SJSA1 (cell line): ENCODE results near the gene XYLB. TPM values are rescaled to one million over a fixed set of nuclear protein-coding genes. Genes with fewer than 3 reads are reported as not detected.

Experiments used
- DNase-seq, 2 experiments: peaks; one replicate each; pipeline ENCODE4 v3.0.0-alpha.2; 2015 to 2020; ENCODE audit warnings: low spot score in 2 of 2, low read depth in 1 of 2
- H3K27ac ChIP-seq: fragments of 250-450 bp; sonication (Bioruptor Pico); 2 replicates; pipeline ENCODE4 v1.5.1; 2020; ENCODE audit warnings: mild to moderate bottlenecking, moderate library complexity
- H3K27me3 ChIP-seq: fragments of 250-450 bp; sonication (Bioruptor Pico); replicated peaks from 2 replicates; pipeline ENCODE4 v1.5.1; 2020; ENCODE audit warnings: mild to moderate bottlenecking, moderate library complexity
- H3K36me3 ChIP-seq: fragments of 250-450 bp; sonication (Bioruptor Pico); 2 replicates; pipeline ENCODE4 v1.5.1; 2020; ENCODE audit warnings: mild to moderate bottlenecking
- H3K4me1 ChIP-seq: fragments of 250-450 bp; sonication (Bioruptor Pico); replicated peaks from 2 replicates; pipeline ENCODE4 v1.6.1; 2021; ENCODE audit warnings: mild to moderate bottlenecking
- H3K4me3 ChIP-seq: fragments of 250-450 bp; sonication (Bioruptor Pico); 2 replicates; pipeline ENCODE4 v1.5.1; 2020; ENCODE audit warnings: mild to moderate bottlenecking
- H3K9me3 ChIP-seq: fragments of 250-450 bp; sonication (Bioruptor Pico); replicated peaks from 2 replicates; pipeline ENCODE4 v1.5.1; 2020; ENCODE audit warnings: mild to moderate bottlenecking
- total RNA-seq: library from RNA; depleted of rRNA; stranded (reverse); fragments of >200 nt; shearing (Covaris generic); gene quantifications from 2 replicates; pipeline ENCODE4 v1.2.3, GENCODE V29; 2014

Gene XYLB
- total RNA-seq, 1 experiment from 2014 or later = 3.0 TPM

- no peaks in the 10 kb centered on the region for H3K9me3 ChIP-seq
- H3K36me3 ChIP-seq = no peaks in the 10 kb centered on the region
- no peak overlapping the region for H3K4me3 ChIP-seq
- DNase-seq = no peak
- H3K4me1 ChIP-seq = no peaks in the 10 kb centered on the region
- H3K27me3 ChIP-seq = no peaks in the 10 kb centered on the region
- no peak overlapping the region for H3K27ac ChIP-seq
These were observed 12.2 kb upstream of the XYLB start for GRCh38 chr3:38334142-38335055.

- no peak for DNase-seq
- H3K36me3 ChIP-seq = no peaks in the 10 kb centered on the region
- H3K9me3 ChIP-seq = no peaks in the 10 kb centered on the region
- H3K4me3 ChIP-seq = no peak overlapping the region
- no peaks in the 10 kb centered on the region for H3K4me1 ChIP-seq
- no peak overlapping the region for H3K27ac ChIP-seq
- H3K27me3 ChIP-seq = no peaks in the 10 kb centered on the region
These were observed 11.3 kb upstream of the XYLB start for GRCh38 chr3:38335263-38335662.

GRCh38 chr3:38337703-38338102 lies 8.9 kb upstream of the XYLB start:
- H3K4me3 ChIP-seq = no peak overlapping the region
- no peak for DNase-seq
- H3K4me1 ChIP-seq = no peaks in the 10 kb centered on the region
- no peaks in the 10 kb centered on the region for H3K27me3 ChIP-seq
- H3K9me3 ChIP-seq = no peaks in the 10 kb centered on the region
- H3K36me3 ChIP-seq = no peaks in the 10 kb centered on the region
- H3K27ac ChIP-seq = no peak overlapping the region

GRCh38 chr3:38343797-38344594 lies 2.6 kb upstream of the XYLB start:
- H3K27ac ChIP-seq = no peak overlapping the region
- no peak overlapping the region for H3K4me3 ChIP-seq
- H3K27me3 ChIP-seq = no peaks in the 10 kb centered on the region
- peaks cover 6% of the 10 kb centered on the region; the same call in 1 of the 2 replicates for H3K36me3 ChIP-seq
- no peak for DNase-seq
- H3K9me3 ChIP-seq = no peaks in the 10 kb centered on the region; the same call in 1 of the 2 replicates
- peaks cover 11% of the 10 kb centered on the region for H3K4me1 ChIP-seq

- Histone ChIP-seq H3K36me3 (peaks cover 6% of the 10 kb centered on the region; the same call in 1 of the 2 replicates), H3K27ac (no peak overlapping the region), H3K4me3 (peak overlapping the region; percentile 77), H3K27me3 (no peaks in the 10 kb centered on the region), H3K9me3 (no peaks in the 10 kb centered on the region; the same call in 1 of the 2 replicates), H3K4me1 (peaks cover 11% of the 10 kb centered on the region)
- DNase-seq = no peak
These were observed 552 bp upstream of the XYLB start for GRCh38 chr3:38345879-38346586.

GRCh38 chr3:38347421-38348200 lies 1.0 kb downstream of the XYLB start:
- Histone ChIP-seq H3K4me1 (peaks cover 11% of the 10 kb centered on the region), H3K27me3 (no peaks in the 10 kb centered on the region), H3K4me3 (peak overlapping the region; percentile 77), H3K36me3 (peaks cover 6% of the 10 kb centered on the region; the same call in 1 of the 2 replicates), H3K9me3 (no peaks in the 10 kb centered on the region; the same call in 1 of the 2 replicates), H3K27ac (no peak overlapping the region)
- no peak for DNase-seq

- Histone ChIP-seq H3K27ac (no peak overlapping the region), H3K4me3 (no peak overlapping the region)
- DNase-seq = peak in 1 of 2 experiments; percentile 21
These were observed 2.3 kb downstream of the XYLB start for GRCh38 chr3:38348903-38349302.

GRCh38 chr3:38349684-38350359 lies 3.2 kb downstream of the XYLB start:
- Histone ChIP-seq H3K4me1 (peaks cover 11% of the 10 kb centered on the region), H3K36me3 (peaks cover 6% of the 10 kb centered on the region; the same call in 1 of the 2 replicates), H3K9me3 (no peaks in the 10 kb centered on the region; the same call in 1 of the 2 replicates), H3K4me3 (no peak overlapping the region), H3K27ac (no peak overlapping the region), H3K27me3 (no peaks in the 10 kb centered on the region)
- no peak for DNase-seq

More at GRCh38 chr3:38348903-38349302, 2.3 kb downstream of the XYLB start:
- Histone ChIP-seq H3K36me3 (peaks cover 6% of the 10 kb centered on the region; the same call in 1 of the 2 replicates), H3K27me3 (no peaks in the 10 kb centered on the region), H3K4me1 (peaks cover 11% of the 10 kb centered on the region), H3K9me3 (no peaks in the 10 kb centered on the region; the same call in 1 of the 2 replicates)

- DNase-seq = no peak
- H3K27me3 ChIP-seq = no peaks in the 10 kb centered on the region
- no peak overlapping the region for H3K4me3 ChIP-seq
- no peaks in the 10 kb centered on the region for H3K36me3 ChIP-seq
- H3K27ac ChIP-seq = no peak overlapping the region
- H3K9me3 ChIP-seq = no peaks in the 10 kb centered on the region
- no peaks in the 10 kb centered on the region for H3K4me1 ChIP-seq
These were observed 6.6 kb downstream of the XYLB start for GRCh38 chr3:38353151-38353550.

GRCh38 chr3:38354588-38355330 lies 8.2 kb downstream of the XYLB start:
- H3K4me1 ChIP-seq = no peaks in the 10 kb centered on the region

GRCh38 chr3:38359038-38359437 lies 12.5 kb downstream of the XYLB start:
- Histone ChIP-seq H3K36me3 (no peaks in the 10 kb centered on the region), H3K4me1 (no peaks in the 10 kb centered on the region), H3K27ac (no peak overlapping the region), H3K27me3 (no peaks in the 10 kb centered on the region), H3K9me3 (no peaks in the 10 kb centered on the region), H3K4me3 (no peak overlapping the region)
- no peak for DNase-seq

More at GRCh38 chr3:38354588-38355330, 8.2 kb downstream of the XYLB start:
- DNase-seq = no peak
- H3K36me3 ChIP-seq = no peaks in the 10 kb centered on the region
- no peaks in the 10 kb centered on the region for H3K9me3 ChIP-seq
- H3K27ac ChIP-seq = no peak overlapping the region
- H3K27me3 ChIP-seq = no peaks in the 10 kb centered on the region
- no peak overlapping the region for H3K4me3 ChIP-seq

GRCh38 chr3:38360345-38360744 lies 13.8 kb downstream of the XYLB start:
- no peak overlapping the region for H3K4me3 ChIP-seq

More at GRCh38 chr3:38360345-38360744, 13.8 kb downstream of the XYLB start:
- Histone ChIP-seq H3K36me3 (no peaks in the 10 kb centered on the region), H3K27ac (no peak overlapping the region), H3K27me3 (no peaks in the 10 kb centered on the region), H3K9me3 (no peaks in the 10 kb centered on the region), H3K4me1 (no peaks in the 10 kb centered on the region)
- no peak for DNase-seq
